HK-2 (cell line): Measurements from ENCODE around the gene TSNAXIP1.
A peak's percentile ranks its signal among the peaks of the same experiment; 100 is the strongest.
"Not testable (repeated sequence)": the region's sequence is repeated elsewhere in the genome, so short reads cannot be mapped to it uniquely, and the experiment has no call there.

ENCODE experiments used
- DNase-seq: peaks from one replicate; pipeline ENCODE4 v3.0.0-alpha.2; 2018; ENCODE audit not compliant: unreplicated experiment

TSNAXIP1 gene

GRCh38 chr16:67858500-67858899, 51.8 kb downstream of the TSNAXIP1 start:
- DNase-seq, result no peak

- DNase-seq, result no peak
Measured at GRCh38 chr16:67860589-67861398, 54.1 kb downstream of the TSNAXIP1 start.

GRCh38 chr16:67861877-67862276, 55.2 kb downstream of the TSNAXIP1 start:
- no peak for DNase-seq

GRCh38 chr16:67862623-67863583, 56.2 kb downstream of the TSNAXIP1 start:
- DNase-seq, result no peak

GRCh38 chr16:67864044-67864443, 57.4 kb downstream of the TSNAXIP1 start:
- not testable (repeated sequence) for DNase-seq

- no peak for DNase-seq
Measured at GRCh38 chr16:67864594-67864993, 57.9 kb downstream of the TSNAXIP1 start.

GRCh38 chr16:67865318-67865717, 58.6 kb downstream of the TSNAXIP1 start:
- DNase-seq, result no peak

- no peak for DNase-seq
Measured at GRCh38 chr16:67868290-67868689, 61.6 kb downstream of the TSNAXIP1 start.

- DNase-seq, result no peak
Measured at GRCh38 chr16:67869653-67870052, 63.0 kb downstream of the TSNAXIP1 start.

GRCh38 chr16:67871256-67871655, 64.6 kb downstream of the TSNAXIP1 start:
- no peak for DNase-seq

GRCh38 chr16:67872131-67872630, 65.5 kb downstream of the TSNAXIP1 start:
- DNase-seq, result no peak

- peak; percentile 91 for DNase-seq
Measured at GRCh38 chr16:67872631-67873434, 66.1 kb downstream of the TSNAXIP1 start, which contains the start of gene EDC4. TSS of gene EDC4 (plus strand) at chr16:67873052. CDS start at chr16:67873262, 210 bp downstream.

GRCh38 chr16:67873435-67874370, 67.0 kb downstream of the TSNAXIP1 start:
- no peak for DNase-seq

- DNase-seq, result no peak
Measured at GRCh38 chr16:67874372-67874771, 67.7 kb downstream of the TSNAXIP1 start.

GRCh38 chr16:67877064-67877463, 70.4 kb downstream of the TSNAXIP1 start:
- no peak for DNase-seq
